Calu3 (cell line): Measurements from ENCODE around the gene TMX3. TPM values are rescaled to one million over a fixed set of nuclear protein-coding genes. Genes with fewer than 3 reads are reported as not detected.

Experiments used
- Bru-seq: library from RNA; stranded (reverse); fragments of 400-500 nt; gene quantifications from one replicate; lab custom pipeline; 2021; lab: Mats Ljungman, UMichigan
- BruChase-seq, 2 experiments: library from RNA; stranded (reverse); fragments of 400-500 nt; gene quantifications; one replicate each; lab custom pipeline; 2021; lab: Mats Ljungman, UMichigan
- BruUV-seq: library from RNA; stranded (reverse); fragments of 400-500 nt; replicated peaks from 2 replicates; lab custom pipeline; 2021; lab: Mats Ljungman, UMichigan
- CTCF ChIA-PET: fragments of 300-600 bp; sonication (Branson Sonifier 250); formaldehyde crosslinking; loops from one replicate; lab custom pipeline; 2022; ENCODE audit warnings: antibody characterized with exemption; lab: Charles Lee
- DNase-seq: peaks from one replicate; pipeline ENCODE4 v3.0.0; 2022
- H3K27ac Mint-ChIP-seq: one replicate; pipeline ENCODE4 v1.8.0; 2022; ENCODE audit warnings: mixed read lengths; ENCODE audit not compliant: unreplicated experiment
- H3K27me3 Mint-ChIP-seq: one replicate; pipeline ENCODE4 v1.8.0; 2022; ENCODE audit warnings: mixed read lengths; ENCODE audit not compliant: unreplicated experiment
- H3K36me3 Mint-ChIP-seq: one replicate; pipeline ENCODE4 v1.8.0; 2022; ENCODE audit warnings: mild to moderate bottlenecking, moderate library complexity, mixed read lengths; ENCODE audit not compliant: insufficient read depth, unreplicated experiment
- H3K4me1 Mint-ChIP-seq: one replicate; pipeline ENCODE4 v1.8.0; 2022; ENCODE audit warnings: mild to moderate bottlenecking, low read depth, mixed read lengths; ENCODE audit not compliant: unreplicated experiment
- H3K4me3 Mint-ChIP-seq: one replicate; pipeline ENCODE4 v1.8.0; 2022; ENCODE audit warnings: mild to moderate bottlenecking, low read depth, moderate library complexity, mixed read lengths; ENCODE audit not compliant: unreplicated experiment
- H3K9me3 Mint-ChIP-seq: one replicate; pipeline ENCODE4 v1.8.0; 2022; ENCODE audit warnings: low read depth, mixed read lengths; ENCODE audit not compliant: unreplicated experiment
- intact Hi-C: fragments of 100-400 bp; cut with micrococcal nuclease; formaldehyde crosslinking; loops from one replicate; pipeline ENCODE4 v1.10.0; 2022; ENCODE audit not compliant: unreplicated experiment
- long read RNA-seq: library from polyadenylated mRNA; stranded (forward); transcript quantifications from one replicate; pipeline ENCODE4 v2.0.0, GENCODE V29; 2022
- total RNA-seq: library from RNA; stranded (reverse); gene quantifications from 2 replicates; pipeline ENCODE4 v1.2.3, GENCODE V29; 2022
- TF ChIP-seq, protein P1 (sequence below): fragments of 200-600 bp; IDR thresholded peaks from one replicate; pipeline ENCODE4 v1.8.0; 2022; ENCODE audit warnings: antibody characterized with exemption; ENCODE audit not compliant: unreplicated experiment

TMX3 gene, protein sequence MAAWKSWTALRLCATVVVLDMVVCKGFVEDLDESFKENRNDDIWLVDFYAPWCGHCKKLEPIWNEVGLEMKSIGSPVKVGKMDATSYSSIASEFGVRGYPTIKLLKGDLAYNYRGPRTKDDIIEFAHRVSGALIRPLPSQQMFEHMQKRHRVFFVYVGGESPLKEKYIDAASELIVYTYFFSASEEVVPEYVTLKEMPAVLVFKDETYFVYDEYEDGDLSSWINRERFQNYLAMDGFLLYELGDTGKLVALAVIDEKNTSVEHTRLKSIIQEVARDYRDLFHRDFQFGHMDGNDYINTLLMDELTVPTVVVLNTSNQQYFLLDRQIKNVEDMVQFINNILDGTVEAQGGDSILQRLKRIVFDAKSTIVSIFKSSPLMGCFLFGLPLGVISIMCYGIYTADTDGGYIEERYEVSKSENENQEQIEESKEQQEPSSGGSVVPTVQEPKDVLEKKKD
- total RNA-seq: 63.1 and 65.6 TPM in 2 replicates
- percentile 87 among the genes with signal in this experiment for Bru-seq, nascent RNA
- BruChase-seq, experiment 1, labeled RNA remaining after a 6-hour chase: percentile 87 among the genes with signal in this experiment
- percentile 82 among the genes with signal in this experiment for BruChase-seq, experiment 2, labeled RNA remaining after a 2-hour chase
- long read RNA-seq, full-length matches to known transcripts: 38 of 72 reads
- long read RNA-seq, partial matches to known transcripts: 4 of 72 reads
- long read RNA-seq, other reads (novel, unspliced or antisense): 30 of 72 reads

DNA sequence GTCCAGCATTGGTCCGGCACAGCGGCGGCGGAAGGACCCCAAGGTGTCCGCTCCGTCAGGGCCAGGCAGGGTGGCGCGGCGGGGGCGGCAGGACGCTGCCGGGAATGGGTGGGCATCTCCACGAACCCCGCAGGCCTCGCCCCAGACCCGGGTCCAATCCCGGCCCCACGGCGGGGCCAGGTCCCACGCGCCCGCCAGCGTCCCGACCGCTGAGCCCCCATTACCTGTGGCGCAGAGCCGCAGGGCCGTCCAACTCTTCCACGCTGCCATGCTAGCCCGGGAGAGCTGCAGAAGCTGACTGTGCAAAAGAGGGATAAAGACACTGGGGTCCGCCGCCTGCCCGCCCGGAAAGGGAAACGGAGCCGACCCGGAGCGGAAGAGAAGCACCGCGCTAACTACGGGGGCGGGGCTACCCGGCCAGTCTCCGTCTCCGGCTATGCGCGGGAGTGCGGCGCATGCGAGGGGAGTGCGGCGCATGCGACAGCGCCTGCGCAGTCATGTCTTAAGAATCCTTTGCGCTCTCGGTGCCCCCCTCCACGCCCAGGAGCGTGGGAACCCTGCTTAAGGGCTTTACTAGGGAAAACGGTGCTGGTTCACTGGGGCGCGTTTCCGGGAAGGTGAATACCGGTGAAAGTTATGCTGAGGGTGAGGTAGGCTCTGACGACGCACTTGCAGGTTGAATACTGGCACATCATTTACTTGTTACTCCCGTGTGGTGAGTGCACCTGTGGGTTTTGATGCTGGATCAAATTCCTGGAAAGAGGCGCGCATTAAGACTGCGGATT, at the start of gene TMX3:
TSS of gene TMX3 (minus strand) at position 397 of the 785 bp plus-strand sequence. CDS start at position 270, 127 bp downstream.
- H3K4me3 Mint-ChIP-seq: peak within 1 kb of the TSS; percentile 78
- H3K9me3 Mint-ChIP-seq: no peaks in the 10 kb centered on the region
- intact Hi-C loops: no loop called here
- peaks cover 30% of the 10 kb centered on the region for H3K36me3 Mint-ChIP-seq
- TF ChIP-seq, protein P1, sequence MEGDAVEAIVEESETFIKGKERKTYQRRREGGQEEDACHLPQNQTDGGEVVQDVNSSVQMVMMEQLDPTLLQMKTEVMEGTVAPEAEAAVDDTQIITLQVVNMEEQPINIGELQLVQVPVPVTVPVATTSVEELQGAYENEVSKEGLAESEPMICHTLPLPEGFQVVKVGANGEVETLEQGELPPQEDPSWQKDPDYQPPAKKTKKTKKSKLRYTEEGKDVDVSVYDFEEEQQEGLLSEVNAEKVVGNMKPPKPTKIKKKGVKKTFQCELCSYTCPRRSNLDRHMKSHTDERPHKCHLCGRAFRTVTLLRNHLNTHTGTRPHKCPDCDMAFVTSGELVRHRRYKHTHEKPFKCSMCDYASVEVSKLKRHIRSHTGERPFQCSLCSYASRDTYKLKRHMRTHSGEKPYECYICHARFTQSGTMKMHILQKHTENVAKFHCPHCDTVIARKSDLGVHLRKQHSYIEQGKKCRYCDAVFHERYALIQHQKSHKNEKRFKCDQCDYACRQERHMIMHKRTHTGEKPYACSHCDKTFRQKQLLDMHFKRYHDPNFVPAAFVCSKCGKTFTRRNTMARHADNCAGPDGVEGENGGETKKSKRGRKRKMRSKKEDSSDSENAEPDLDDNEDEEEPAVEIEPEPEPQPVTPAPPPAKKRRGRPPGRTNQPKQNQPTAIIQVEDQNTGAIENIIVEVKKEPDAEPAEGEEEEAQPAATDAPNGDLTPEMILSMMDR: no peak
- H3K27ac Mint-ChIP-seq: peak within 1 kb of the TSS; percentile 73
- no TSS peak for BruUV-seq
- peak; percentile 93 for DNase-seq
- no peaks in the 10 kb centered on the region for H3K27me3 Mint-ChIP-seq
- CTCF ChIA-PET: no interaction called here
- no peaks in the 10 kb centered on the region for H3K4me1 Mint-ChIP-seq

DNA sequence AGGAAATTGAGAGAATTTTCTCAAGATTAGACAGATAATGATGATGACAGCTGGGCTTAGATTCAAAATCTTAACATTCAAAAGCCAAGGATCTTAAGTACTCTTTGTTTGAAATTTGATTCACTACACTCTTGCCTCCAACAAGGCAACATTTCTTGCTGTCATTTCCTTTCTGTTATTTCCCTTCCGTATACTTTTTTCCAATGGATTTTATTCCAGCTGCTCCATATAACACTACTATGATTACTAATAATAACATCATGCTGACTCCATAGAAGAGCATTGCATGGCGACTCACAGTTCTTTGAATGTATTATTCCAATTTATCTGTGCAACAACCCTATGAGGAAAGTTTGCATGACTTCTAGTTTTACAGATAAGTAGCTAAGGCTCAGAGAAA, 49.1 kb upstream of the TMX3 start:
- DNase-seq: no peak
- Mint-ChIP-seq H3K36me3 (no peaks in the 10 kb centered on the region), H3K4me3 (no peak overlapping the region), H3K9me3 (peaks cover 3% of the 10 kb centered on the region), H3K4me1 (no peaks in the 10 kb centered on the region), H3K27ac (no peak overlapping the region), H3K27me3 (no peaks in the 10 kb centered on the region)
- intact Hi-C loops: no loop called here
- TF ChIP-seq, protein P1: no peak
- no TSS peak for BruUV-seq
- CTCF ChIA-PET: no interaction called here

DNA sequence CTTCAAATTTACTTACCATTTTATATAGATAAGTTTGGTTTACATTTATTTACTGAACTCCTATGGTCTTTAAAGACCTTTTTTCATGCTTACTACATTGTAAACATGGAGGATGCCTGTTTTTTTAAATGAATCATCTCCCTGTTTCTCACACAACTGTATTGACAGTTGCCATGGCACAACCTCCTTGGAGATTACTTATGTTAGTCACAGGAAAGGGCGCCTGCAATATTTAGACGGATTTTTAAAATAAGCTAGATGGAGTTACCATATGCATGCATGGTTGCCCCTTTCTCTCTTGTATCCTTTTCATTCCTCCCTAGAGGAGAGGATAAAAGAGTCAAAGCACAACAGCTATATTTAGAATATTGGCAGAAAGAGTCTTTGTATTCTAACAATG, 48.2 kb upstream of the TMX3 start:
- intact Hi-C loops: no loop called here
- no peak for DNase-seq
- Mint-ChIP-seq H3K4me3 (no peak overlapping the region), H3K27me3 (no peaks in the 10 kb centered on the region), H3K27ac (no peak overlapping the region), H3K9me3 (peaks cover 5% of the 10 kb centered on the region), H3K36me3 (no peaks in the 10 kb centered on the region), H3K4me1 (no peaks in the 10 kb centered on the region)
- TF ChIP-seq, protein P1: no peak
- no TSS peak for BruUV-seq
- CTCF ChIA-PET: no interaction called here

DNA sequence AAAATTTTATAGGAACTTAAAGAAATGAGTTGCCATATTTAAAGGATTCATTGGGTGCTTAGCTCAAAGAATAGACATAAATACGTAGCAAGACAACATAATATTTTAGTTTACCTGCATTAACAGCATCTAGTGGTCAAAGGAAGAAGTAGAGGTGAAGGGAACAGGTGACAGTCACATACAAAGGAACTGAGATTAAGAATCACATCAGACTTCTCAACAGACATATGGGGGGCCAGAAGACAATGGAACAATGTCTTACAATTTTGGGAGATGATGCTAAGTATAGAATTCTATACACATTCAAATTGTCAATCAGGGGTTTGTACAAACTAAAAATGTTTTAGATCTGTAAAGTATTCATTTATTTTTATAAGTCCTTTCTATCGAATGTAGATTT, 44.4 kb upstream of the TMX3 start:
- Mint-ChIP-seq H3K36me3 (no peaks in the 10 kb centered on the region), H3K27ac (no peak overlapping the region), H3K4me3 (no peak overlapping the region), H3K9me3 (peaks cover 7% of the 10 kb centered on the region), H3K4me1 (no peaks in the 10 kb centered on the region), H3K27me3 (no peaks in the 10 kb centered on the region)
- CTCF ChIA-PET: interaction anchor here (0.7 kb wide), 1 partner anchor 102 kb away, joined by 3 read pairs; no protein-coding TSS in a partner anchor
- intact Hi-C loops: no loop called here
- TF ChIP-seq, protein P1: no peak
- no TSS peak for BruUV-seq
- DNase-seq: no peak
